ENCODE results near the gene THEMIS.

DNA sequence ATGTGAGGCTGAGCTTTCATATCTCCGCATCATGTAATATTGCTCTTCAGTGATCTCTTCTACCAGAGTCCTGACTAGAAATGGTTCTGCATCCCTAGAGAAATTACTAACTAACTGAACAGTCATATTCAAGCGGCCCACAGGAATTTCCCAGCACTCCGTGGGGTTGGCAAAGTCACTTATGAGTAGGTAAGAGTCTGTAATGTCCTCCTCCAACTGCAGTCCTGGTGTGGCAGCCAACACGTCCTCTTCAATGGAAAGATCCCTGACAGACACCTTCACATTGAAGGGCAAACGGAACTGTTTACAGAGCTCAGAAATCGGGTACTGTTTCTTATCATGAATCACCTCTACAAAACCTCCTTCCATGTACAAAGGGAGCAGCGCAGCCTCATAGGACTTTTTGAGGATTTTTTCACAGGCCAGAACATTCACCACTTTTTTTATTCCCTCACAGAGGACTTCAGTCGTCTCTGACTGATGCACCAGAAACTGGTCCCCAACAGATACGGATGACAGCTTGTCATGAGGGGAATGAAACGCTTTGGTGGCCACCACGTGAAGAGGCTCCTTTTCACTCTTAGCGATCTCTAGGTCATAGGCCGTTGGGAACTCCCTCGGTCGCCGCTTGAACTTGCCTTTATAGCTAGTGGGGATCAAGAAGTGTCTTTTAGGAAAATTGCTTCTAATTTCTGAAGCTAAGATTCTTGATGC is 87.7 kb downstream of the THEMIS start:
- TF ChIP-seq CTCF (IDR thresholded peaks at IDR 0.05) (no peak), FOXP1 (CRISPR knock-in tag; IDR thresholded peaks at IDR 0.05; ENCODE audit: borderline replicate concordance) (no peak)
